ENCODE measurements around the gene CAPN7.

- TF ChIP-seq CTCF (IDR thresholded peaks at IDR 0.05) (no peak), POLR2AphosphoS5 (IDR thresholded peaks at IDR 0.05) (no peak)
These were observed 47.1 kb downstream of the CAPN7 start for GRCh38 chr3:15253023-15253697.

All from gastroesophageal sphincter (tissue), 3 donors.